WTC11 (cell line): ENCODE data around the gene EFHD1. TPM values are rescaled to one million over a fixed set of nuclear protein-coding genes. Genes with fewer than 3 reads are reported as not detected.

Source experiments
- ATAC-seq: fragments of 200-7000 bp; cut with Tn5 transposase; 2 replicates; pipeline ENCODE4 v1.10.0; 2021; ENCODE audit warnings: mild to moderate bottlenecking, moderate library complexity
- CTCF ChIA-PET: fragments of 300-600 bp; sonication (Branson Sonifier 250); formaldehyde crosslinking; loops from one replicate; lab custom pipeline; 2021; ENCODE audit warnings: antibody characterized with exemption; lab: Charles Lee
- POLR2A ChIA-PET: fragments of 350-600 bp; sonication (Branson Sonifier 250); formaldehyde crosslinking; loops from one replicate; lab custom pipeline; 2021; ENCODE audit warnings: antibody characterized with exemption; lab: Charles Lee
- DNase-seq: peaks from one replicate; pipeline ENCODE4 v3.0.0; 2021; ENCODE audit warnings: low spot score
- H3K27ac Mint-ChIP-seq: 2 replicates; pipeline ENCODE4 v1.8.0; 2021; ENCODE audit warnings: mixed read lengths
- H3K27me3 Mint-ChIP-seq: 2 replicates; pipeline ENCODE4 v1.8.0; 2021; ENCODE audit warnings: low read depth, mild to moderate bottlenecking, moderate library complexity, mixed read lengths
- H3K36me3 Mint-ChIP-seq: 2 replicates; pipeline ENCODE4 v1.8.0; 2021; ENCODE audit warnings: mixed read lengths
- H3K4me1 Mint-ChIP-seq: 2 replicates; pipeline ENCODE4 v1.8.0; 2022; ENCODE audit warnings: mixed read lengths
- H3K4me3 Mint-ChIP-seq: 2 replicates; pipeline ENCODE4 v1.8.0; 2021; ENCODE audit warnings: mild to moderate bottlenecking, moderate library complexity, mixed read lengths
- H3K9me3 Mint-ChIP-seq: 2 replicates; pipeline ENCODE4 v1.8.0; 2021; ENCODE audit warnings: mixed read lengths
- AR ChIP-seq: fragments of 250-450 bp; sonication (Bioruptor Pico); IDR thresholded peaks from 2 replicates; pipeline ENCODE4 v1.9.0; 2021; ENCODE audit warnings: mild to moderate bottlenecking
- EMX1 ChIP-seq: fragments of 250-450 bp; sonication (Bioruptor Pico); IDR thresholded peaks from 2 replicates; pipeline ENCODE4 v1.8.0; 2021; ENCODE audit warnings: mild to moderate bottlenecking
- IRF1 ChIP-seq: sonication (generic); formaldehyde crosslinking; IDR thresholded peaks from 2 replicates; pipeline ENCODE4 v1.8.0; 2023; ENCODE audit warnings: missing genetic modification reagents
- JAZF1 ChIP-seq: fragments of 250-450 bp; sonication (Bioruptor Pico); IDR thresholded peaks from 2 replicates; pipeline ENCODE4 v1.9.0; 2021; ENCODE audit warnings: moderate library complexity, mild to moderate bottlenecking, inconsistent platforms
- NR1H2 ChIP-seq: sonication (generic); formaldehyde crosslinking; IDR thresholded peaks from 2 replicates; pipeline ENCODE4 v1.9.0; 2021; ENCODE audit warnings: mild to moderate bottlenecking, moderate library complexity, missing genetic modification reagents
- OVOL2 ChIP-seq: fragments of 250-450 bp; sonication (Bioruptor Pico); IDR thresholded peaks from 2 replicates; pipeline ENCODE4 v1.9.0; 2021; ENCODE audit warnings: mild to moderate bottlenecking, borderline replicate concordance
- RORB ChIP-seq: fragments of 250-450 bp; sonication (Bioruptor Pico); IDR thresholded peaks from 2 replicates; pipeline ENCODE4 v1.9.0; 2021; ENCODE audit warnings: mild to moderate bottlenecking
- SOX15 ChIP-seq: fragments of 250-450 bp; sonication (Bioruptor Pico); IDR thresholded peaks from 2 replicates; pipeline ENCODE4 v1.9.0; 2021; ENCODE audit warnings: mild to moderate bottlenecking
- SP1 ChIP-seq: sonication (generic); formaldehyde crosslinking; conservative IDR thresholded peaks from 2 replicates; pipeline ENCODE4 v1.8.1; 2022; ENCODE audit warnings: missing genetic modification reagents
- USF1 ChIP-seq: sonication (generic); formaldehyde crosslinking; IDR thresholded peaks from 2 replicates; pipeline ENCODE4 v1.8.0; 2022; ENCODE audit warnings: mild to moderate bottlenecking, missing genetic modification reagents
- ZNF121 ChIP-seq: sonication (generic); formaldehyde crosslinking; IDR thresholded peaks from 2 replicates; pipeline ENCODE4 v1.8.0; 2023; ENCODE audit warnings: missing genetic modification reagents
- ZNF219 ChIP-seq: sonication (generic); formaldehyde crosslinking; IDR thresholded peaks from 2 replicates; pipeline ENCODE4 v1.8.0; 2023; ENCODE audit warnings: missing genetic modification reagents, mild to moderate bottlenecking, borderline replicate concordance
- ZNF416 ChIP-seq: fragments of 250-450 bp; sonication (Bioruptor Pico); IDR thresholded peaks from 2 replicates; pipeline ENCODE4 v1.9.0; 2021; ENCODE audit warnings: mild to moderate bottlenecking, inconsistent platforms
- ZNF423 ChIP-seq: fragments of 250-450 bp; sonication (Bioruptor Pico); IDR thresholded peaks from 2 replicates; pipeline ENCODE4 v2.1.2; 2022; ENCODE audit warnings: mild to moderate bottlenecking, moderate library complexity
- ZNF512 ChIP-seq: sonication (generic); formaldehyde crosslinking; IDR thresholded peaks from 2 replicates; pipeline ENCODE4 v1.8.1; 2022; ENCODE audit warnings: missing genetic modification reagents, borderline replicate concordance
- total RNA-seq: library from RNA; stranded (reverse); gene quantifications from 3 replicates; pipeline ENCODE4 v1.2.3, GENCODE V29; 2021
- TF ChIP-seq, protein P1 (sequence below): sonication (generic); formaldehyde crosslinking; conservative IDR thresholded peaks from 2 replicates; pipeline ENCODE4 v1.8.1; 2023; ENCODE audit warnings: mild to moderate bottlenecking, low read depth, missing genetic modification reagents, moderate library complexity
- TF ChIP-seq, protein P2 (sequence below): sonication (generic); formaldehyde crosslinking; IDR thresholded peaks from 2 replicates; pipeline ENCODE4 v1.8.1; 2023; ENCODE audit warnings: mild to moderate bottlenecking, missing genetic modification reagents, borderline replicate concordance
- TF ChIP-seq, protein P3 (sequence below): sonication (generic); formaldehyde crosslinking; IDR thresholded peaks from 2 replicates; pipeline ENCODE4 v1.8.0; 2023; ENCODE audit warnings: missing genetic modification reagents, mild to moderate bottlenecking, borderline replicate concordance

The EFHD1 gene
- total RNA-seq, 1 experiment from 2014 or later: 6.1 TPM

GRCh38 chr2:232611559-232612218 lies 21.7 kb upstream of the EFHD1 start (continued):
- TF ChIP-seq ZNF423 (CRISPR knock-in tag): peak; percentile 68; the same call in 1 of the 2 replicates
- TF ChIP-seq, all 79 proteins: peak for 3

DNA sequence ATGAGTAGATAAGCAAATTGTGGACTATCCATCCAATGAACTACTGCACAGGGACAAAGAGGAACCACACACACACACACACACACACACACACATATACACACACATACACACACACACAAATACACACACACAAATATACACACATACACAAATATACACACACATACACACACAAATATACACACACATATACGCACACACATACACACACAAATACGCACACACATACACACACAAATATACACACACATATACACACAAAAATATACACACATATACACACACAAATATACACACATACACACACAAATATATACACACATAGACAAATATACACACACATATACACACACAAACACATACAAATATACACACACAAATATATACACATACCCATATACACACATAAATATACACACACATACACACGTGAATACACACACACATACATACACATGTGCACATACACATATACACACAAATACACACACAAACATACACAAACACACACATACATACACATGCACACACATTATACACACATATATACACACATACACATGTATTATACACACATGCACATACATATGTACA lies 19.8 kb upstream of the EFHD1 start:
- Mint-ChIP-seq H3K4me3 (no peak overlapping the region), H3K27ac (no peak overlapping the region), H3K4me1 (no peaks in the 10 kb centered on the region), H3K27me3 (no peaks in the 10 kb centered on the region), H3K36me3 (no peaks in the 10 kb centered on the region), H3K9me3 (no peaks in the 10 kb centered on the region)
- DNase-seq: no peak
- ATAC-seq: no peak
- ChIA-PET CTCF (interaction anchor here (0.6 kb wide), 1 partner anchor 19 kb away, joined by 3 read pairs; no protein-coding TSS in a partner anchor), POLR2A (no interaction called here)
- TF ChIP-seq SP1 (CRISPR knock-in tag) (no peak), JAZF1 (CRISPR knock-in tag) (no peak), RORB (CRISPR knock-in tag) (no peak), ZNF512 (CRISPR knock-in tag) (no peak), EMX1 (CRISPR knock-in tag) (no peak), AR (CRISPR knock-in tag) (no peak), SOX15 (CRISPR knock-in tag) (no peak), ZNF121 (no peak), OVOL2 (CRISPR knock-in tag) (no peak), IRF1 (CRISPR knock-in tag) (no peak), USF1 (CRISPR knock-in tag) (no peak), ZNF416 (CRISPR knock-in tag) (no peak), NR1H2 (CRISPR knock-in tag) (no peak), ZNF219 (CRISPR knock-in tag) (no peak)
- TF ChIP-seq, protein P1, sequence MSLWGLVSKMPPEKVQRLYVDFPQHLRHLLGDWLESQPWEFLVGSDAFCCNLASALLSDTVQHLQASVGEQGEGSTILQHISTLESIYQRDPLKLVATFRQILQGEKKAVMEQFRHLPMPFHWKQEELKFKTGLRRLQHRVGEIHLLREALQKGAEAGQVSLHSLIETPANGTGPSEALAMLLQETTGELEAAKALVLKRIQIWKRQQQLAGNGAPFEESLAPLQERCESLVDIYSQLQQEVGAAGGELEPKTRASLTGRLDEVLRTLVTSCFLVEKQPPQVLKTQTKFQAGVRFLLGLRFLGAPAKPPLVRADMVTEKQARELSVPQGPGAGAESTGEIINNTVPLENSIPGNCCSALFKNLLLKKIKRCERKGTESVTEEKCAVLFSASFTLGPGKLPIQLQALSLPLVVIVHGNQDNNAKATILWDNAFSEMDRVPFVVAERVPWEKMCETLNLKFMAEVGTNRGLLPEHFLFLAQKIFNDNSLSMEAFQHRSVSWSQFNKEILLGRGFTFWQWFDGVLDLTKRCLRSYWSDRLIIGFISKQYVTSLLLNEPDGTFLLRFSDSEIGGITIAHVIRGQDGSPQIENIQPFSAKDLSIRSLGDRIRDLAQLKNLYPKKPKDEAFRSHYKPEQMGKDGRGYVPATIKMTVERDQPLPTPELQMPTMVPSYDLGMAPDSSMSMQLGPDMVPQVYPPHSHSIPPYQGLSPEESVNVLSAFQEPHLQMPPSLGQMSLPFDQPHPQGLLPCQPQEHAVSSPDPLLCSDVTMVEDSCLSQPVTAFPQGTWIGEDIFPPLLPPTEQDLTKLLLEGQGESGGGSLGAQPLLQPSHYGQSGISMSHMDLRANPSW (CRISPR knock-in tag): no peak
- TF ChIP-seq, protein P2, sequence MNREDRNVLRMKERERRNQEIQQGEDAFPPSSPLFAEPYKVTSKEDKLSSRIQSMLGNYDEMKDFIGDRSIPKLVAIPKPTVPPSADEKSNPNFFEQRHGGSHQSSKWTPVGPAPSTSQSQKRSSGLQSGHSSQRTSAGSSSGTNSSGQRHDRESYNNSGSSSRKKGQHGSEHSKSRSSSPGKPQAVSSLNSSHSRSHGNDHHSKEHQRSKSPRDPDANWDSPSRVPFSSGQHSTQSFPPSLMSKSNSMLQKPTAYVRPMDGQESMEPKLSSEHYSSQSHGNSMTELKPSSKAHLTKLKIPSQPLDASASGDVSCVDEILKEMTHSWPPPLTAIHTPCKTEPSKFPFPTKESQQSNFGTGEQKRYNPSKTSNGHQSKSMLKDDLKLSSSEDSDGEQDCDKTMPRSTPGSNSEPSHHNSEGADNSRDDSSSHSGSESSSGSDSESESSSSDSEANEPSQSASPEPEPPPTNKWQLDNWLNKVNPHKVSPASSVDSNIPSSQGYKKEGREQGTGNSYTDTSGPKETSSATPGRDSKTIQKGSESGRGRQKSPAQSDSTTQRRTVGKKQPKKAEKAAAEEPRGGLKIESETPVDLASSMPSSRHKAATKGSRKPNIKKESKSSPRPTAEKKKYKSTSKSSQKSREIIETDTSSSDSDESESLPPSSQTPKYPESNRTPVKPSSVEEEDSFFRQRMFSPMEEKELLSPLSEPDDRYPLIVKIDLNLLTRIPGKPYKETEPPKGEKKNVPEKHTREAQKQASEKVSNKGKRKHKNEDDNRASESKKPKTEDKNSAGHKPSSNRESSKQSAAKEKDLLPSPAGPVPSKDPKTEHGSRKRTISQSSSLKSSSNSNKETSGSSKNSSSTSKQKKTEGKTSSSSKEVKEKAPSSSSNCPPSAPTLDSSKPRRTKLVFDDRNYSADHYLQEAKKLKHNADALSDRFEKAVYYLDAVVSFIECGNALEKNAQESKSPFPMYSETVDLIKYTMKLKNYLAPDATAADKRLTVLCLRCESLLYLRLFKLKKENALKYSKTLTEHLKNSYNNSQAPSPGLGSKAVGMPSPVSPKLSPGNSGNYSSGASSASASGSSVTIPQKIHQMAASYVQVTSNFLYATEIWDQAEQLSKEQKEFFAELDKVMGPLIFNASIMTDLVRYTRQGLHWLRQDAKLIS (CRISPR knock-in tag): no peak
- TF ChIP-seq, protein P3, sequence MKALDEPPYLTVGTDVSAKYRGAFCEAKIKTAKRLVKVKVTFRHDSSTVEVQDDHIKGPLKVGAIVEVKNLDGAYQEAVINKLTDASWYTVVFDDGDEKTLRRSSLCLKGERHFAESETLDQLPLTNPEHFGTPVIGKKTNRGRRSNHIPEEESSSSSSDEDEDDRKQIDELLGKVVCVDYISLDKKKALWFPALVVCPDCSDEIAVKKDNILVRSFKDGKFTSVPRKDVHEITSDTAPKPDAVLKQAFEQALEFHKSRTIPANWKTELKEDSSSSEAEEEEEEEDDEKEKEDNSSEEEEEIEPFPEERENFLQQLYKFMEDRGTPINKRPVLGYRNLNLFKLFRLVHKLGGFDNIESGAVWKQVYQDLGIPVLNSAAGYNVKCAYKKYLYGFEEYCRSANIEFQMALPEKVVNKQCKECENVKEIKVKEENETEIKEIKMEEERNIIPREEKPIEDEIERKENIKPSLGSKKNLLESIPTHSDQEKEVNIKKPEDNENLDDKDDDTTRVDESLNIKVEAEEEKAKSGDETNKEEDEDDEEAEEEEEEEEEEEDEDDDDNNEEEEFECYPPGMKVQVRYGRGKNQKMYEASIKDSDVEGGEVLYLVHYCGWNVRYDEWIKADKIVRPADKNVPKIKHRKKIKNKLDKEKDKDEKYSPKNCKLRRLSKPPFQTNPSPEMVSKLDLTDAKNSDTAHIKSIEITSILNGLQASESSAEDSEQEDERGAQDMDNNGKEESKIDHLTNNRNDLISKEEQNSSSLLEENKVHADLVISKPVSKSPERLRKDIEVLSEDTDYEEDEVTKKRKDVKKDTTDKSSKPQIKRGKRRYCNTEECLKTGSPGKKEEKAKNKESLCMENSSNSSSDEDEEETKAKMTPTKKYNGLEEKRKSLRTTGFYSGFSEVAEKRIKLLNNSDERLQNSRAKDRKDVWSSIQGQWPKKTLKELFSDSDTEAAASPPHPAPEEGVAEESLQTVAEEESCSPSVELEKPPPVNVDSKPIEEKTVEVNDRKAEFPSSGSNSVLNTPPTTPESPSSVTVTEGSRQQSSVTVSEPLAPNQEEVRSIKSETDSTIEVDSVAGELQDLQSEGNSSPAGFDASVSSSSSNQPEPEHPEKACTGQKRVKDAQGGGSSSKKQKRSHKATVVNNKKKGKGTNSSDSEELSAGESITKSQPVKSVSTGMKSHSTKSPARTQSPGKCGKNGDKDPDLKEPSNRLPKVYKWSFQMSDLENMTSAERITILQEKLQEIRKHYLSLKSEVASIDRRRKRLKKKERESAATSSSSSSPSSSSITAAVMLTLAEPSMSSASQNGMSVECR (CRISPR knock-in tag): no peak
